AG10803 (cell line): ENCODE measurements around the gene IFRD2.

ENCODE experiments used
- DNase-seq: peaks from one replicate; pipeline ENCODE4 v3.0.0; 2010; ENCODE audit warnings: low read depth
- H3K4me3 ChIP-seq: 2 replicates; pipeline ENCODE4 v1.5.1; 2011; ENCODE audit warnings: mild to moderate bottlenecking, low read length, control low read depth
- TF ChIP-seq, protein P1 (sequence below): conservative IDR thresholded peaks from 2 replicates; pipeline ENCODE4 v1.5.1; 2011; ENCODE audit warnings: mild to moderate bottlenecking, low read length, control low read depth, inconsistent platforms

The IFRD2 gene

DNA sequence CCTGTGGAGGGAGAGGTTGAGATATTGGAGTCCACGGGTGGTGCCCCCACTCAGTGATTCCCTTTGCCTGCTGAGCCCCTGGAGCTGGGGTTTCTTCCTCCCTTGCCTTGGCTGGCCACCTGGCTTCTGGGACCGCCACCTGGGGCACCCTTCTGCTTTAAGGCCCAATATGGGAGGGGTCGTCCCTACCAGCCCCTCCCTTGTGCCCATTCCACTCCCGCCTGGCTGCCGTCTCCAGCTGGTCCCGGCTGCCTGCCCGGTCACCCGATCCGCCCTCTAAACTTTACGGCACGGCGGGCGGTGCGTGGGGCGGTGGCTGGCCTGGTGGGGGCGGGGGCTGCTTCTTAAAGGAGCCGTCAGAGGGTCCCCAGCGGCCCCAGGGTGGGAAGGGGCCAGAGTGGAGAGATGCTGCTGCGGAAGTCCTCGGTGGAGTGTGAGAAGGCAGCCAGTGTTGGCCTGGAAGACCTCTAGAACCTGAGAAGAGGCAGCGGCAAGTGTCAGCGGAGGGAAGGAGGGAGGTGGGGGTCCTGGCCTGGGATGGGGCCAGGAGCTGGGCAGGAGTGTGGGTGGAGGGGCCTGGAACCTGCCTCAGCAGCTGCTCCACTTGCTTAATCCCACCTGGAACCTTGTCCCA, 24.8 kb downstream of the IFRD2 start:
- no peak for DNase-seq
- H3K4me3 ChIP-seq, result peak overlapping the region; percentile 72
- TF ChIP-seq, protein P1, sequence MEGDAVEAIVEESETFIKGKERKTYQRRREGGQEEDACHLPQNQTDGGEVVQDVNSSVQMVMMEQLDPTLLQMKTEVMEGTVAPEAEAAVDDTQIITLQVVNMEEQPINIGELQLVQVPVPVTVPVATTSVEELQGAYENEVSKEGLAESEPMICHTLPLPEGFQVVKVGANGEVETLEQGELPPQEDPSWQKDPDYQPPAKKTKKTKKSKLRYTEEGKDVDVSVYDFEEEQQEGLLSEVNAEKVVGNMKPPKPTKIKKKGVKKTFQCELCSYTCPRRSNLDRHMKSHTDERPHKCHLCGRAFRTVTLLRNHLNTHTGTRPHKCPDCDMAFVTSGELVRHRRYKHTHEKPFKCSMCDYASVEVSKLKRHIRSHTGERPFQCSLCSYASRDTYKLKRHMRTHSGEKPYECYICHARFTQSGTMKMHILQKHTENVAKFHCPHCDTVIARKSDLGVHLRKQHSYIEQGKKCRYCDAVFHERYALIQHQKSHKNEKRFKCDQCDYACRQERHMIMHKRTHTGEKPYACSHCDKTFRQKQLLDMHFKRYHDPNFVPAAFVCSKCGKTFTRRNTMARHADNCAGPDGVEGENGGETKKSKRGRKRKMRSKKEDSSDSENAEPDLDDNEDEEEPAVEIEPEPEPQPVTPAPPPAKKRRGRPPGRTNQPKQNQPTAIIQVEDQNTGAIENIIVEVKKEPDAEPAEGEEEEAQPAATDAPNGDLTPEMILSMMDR, result no peak

DNA sequence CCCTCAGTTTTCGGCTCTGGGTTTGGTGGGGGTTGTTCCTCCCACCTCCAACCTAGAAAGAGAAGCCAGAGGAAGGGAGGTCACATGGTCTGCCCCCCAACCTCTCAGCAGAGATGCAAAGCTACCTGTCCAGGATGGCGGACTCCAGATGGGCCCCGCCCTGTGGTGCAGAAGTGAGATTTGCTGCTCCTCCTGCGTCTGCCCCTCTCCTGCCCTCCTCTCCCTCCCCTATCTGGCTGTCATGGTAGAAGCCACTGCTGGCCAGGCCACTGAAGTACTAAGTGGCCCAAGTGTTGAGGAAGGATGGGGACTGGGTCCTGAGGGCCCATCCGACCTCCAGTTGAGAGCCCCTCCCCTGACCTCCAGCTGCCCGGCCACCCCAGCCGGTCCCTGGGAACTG, 25.4 kb downstream of the IFRD2 start:
- DNase-seq, result no peak
- TF ChIP-seq, protein P1, result no peak

DNA sequence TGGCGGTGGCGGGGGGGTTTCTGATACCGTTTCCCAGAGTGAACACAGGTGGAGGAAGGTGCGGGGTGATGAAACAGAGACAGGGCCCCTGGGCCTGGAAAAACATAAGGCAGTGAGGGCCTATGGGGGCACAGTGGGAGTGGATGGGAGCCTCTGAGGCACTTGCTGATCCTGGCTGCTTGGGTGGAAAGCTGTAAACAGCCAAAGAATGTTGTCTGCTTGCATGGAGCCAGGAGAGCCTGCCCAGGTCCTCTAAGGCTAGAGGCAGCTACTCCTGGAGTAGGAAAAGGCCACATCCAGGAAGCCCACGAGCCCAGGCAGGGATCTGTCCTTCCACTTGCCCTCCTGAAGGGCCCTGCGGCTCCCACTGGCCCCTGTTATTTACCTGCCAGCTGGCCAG, 26.2 kb downstream of the IFRD2 start:
- DNase-seq, result no peak
- no peak overlapping the region for H3K4me3 ChIP-seq
- TF ChIP-seq, protein P1, result no peak

More for the DNA sequence above, 25.4 kb downstream of the IFRD2 start:
- H3K4me3 ChIP-seq, result peak overlapping the region; percentile 72

DNA sequence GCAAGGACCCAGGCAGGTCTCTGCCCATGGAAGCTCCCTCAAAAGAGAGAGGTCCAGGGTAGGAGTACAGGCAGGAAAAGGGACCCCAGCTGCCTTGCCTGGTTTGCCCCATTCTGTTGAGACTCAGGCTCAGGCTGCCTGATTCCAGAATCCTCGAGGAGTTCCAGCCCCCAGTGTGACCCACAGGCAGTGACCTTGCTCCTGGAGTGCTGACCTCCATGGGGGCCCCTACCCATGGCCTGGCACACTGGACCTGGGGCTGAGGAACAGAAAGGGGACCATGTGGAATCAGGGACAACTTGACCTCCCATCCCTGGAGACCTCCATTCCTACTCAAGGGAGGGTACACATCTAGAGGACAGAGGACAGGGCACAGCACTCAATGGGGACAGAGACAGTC, 26.7 kb downstream of the IFRD2 start:
- TF ChIP-seq, protein P1, result no peak

DNA sequence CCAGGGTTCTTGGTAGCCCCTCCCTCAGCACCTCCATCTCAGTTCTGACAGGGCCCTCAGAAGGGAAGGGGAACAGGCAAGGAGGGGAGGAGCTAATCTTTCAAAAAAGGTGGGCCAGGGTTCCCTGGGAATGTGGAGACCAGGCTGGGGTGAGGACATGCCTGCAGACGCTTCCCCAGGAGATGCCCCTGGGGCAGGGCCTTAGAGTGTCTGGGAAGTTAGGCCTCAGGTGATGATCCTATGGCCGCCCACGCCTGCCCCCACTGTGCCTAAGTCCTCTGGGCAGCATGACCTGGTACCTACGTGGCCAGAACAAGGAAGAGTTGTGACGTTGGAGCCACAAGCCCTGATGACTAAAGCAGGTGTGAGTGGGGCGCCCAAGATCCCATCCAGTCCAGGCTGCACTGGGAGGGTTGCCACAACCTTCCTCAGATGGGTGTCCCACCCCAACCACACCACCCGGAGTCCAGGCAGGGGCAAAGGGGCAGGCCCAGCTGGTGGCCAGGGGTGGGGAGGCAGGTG, 27.2 kb downstream of the IFRD2 start:
- no peak overlapping the region; the same call in 1 of the 2 replicates for H3K4me3 ChIP-seq
- TF ChIP-seq, protein P1, result no peak
- DNase-seq, result no peak

More for the DNA sequence above, 26.7 kb downstream of the IFRD2 start:
- H3K4me3 ChIP-seq, result no peak overlapping the region
- no peak for DNase-seq

DNA sequence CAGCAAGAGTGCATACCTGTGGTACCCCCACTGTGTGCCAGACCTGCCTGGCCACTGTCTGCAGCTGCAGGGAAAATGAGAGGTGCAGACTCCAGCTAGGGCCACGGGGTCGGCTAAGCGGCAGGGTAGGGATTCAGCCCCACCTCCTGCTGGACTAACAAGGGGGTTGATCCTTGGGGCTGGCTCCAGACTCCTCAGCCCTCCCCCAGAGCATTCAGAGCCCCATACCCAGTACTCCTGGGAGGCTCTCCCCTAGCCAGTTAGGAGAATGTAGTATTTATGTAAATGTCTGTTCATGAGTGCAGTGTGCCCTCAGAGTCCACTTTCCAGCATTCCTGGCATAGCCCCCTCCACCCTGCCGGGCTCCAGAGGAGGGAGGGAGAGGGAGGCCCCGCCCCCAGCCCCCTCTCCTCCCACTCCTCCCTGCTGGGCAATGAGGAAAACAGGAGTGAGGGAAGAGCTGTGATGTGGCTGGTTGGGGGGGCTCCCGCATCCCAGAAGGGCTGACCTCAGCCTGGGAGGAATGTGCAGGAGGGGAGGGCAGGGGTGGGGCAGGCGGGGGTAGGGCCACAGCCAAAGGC, 27.8 kb downstream of the IFRD2 start:
- DNase-seq, result peak; percentile 94
- no peak overlapping the region; the same call in 1 of the 2 replicates for H3K4me3 ChIP-seq
- TF ChIP-seq, protein P1, result no peak
